Measurements from ENCODE around the gene NSUN3.

The NSUN3 gene

GRCh38 chr3:94132777-94133176 lies 69.9 kb downstream of the NSUN3 start:
- DNase-seq: no peak

- DNase-seq: no peak
Observed at GRCh38 chr3:94136133-94136532, 73.3 kb downstream of the NSUN3 start.

- DNase-seq: no peak
Observed at GRCh38 chr3:94137377-94137776, 74.5 kb downstream of the NSUN3 start.

GRCh38 chr3:94146455-94146854 lies 83.6 kb downstream of the NSUN3 start:
- DNase-seq: no peak

GRCh38 chr3:94147012-94147411 lies 84.2 kb downstream of the NSUN3 start:
- no peak for DNase-seq

- no peak for DNase-seq
Observed at GRCh38 chr3:94150113-94150512, 87.3 kb downstream of the NSUN3 start.

GRCh38 chr3:94156626-94157025 lies 93.8 kb downstream of the NSUN3 start:
- no peak for DNase-seq

GRCh38 chr3:94158512-94158911 lies 95.7 kb downstream of the NSUN3 start:
- DNase-seq: no peak

GRCh38 chr3:94159062-94159828 lies 96.4 kb downstream of the NSUN3 start:
- DNase-seq: no peak

GRCh38 chr3:94162700-94163099 lies 99.8 kb downstream of the NSUN3 start:
- DNase-seq: no peak

GRCh38 chr3:94167346-94167745 lies 104.5 kb downstream of the NSUN3 start:
- DNase-seq: no peak

GRCh38 chr3:94167796-94168195 lies 104.9 kb downstream of the NSUN3 start:
- DNase-seq: no peak

GRCh38 chr3:94171954-94172353 lies 109.1 kb downstream of the NSUN3 start:
- no peak for DNase-seq

- no peak for DNase-seq
Observed at GRCh38 chr3:94172695-94173310, 109.9 kb downstream of the NSUN3 start.

GRCh38 chr3:94173673-94174434 lies 111.0 kb downstream of the NSUN3 start:
- DNase-seq: no peak

- DNase-seq: no peak
Observed at GRCh38 chr3:94175677-94176076, 112.8 kb downstream of the NSUN3 start.

GRCh38 chr3:94176988-94177745 lies 114.3 kb downstream of the NSUN3 start:
- DNase-seq: no peak

Data from CD4-positive, alpha-beta T cell treated with Interleukin-4 for 1 hour (primary cell).